ENCODE measurements around the gene RNF152. TPM values are rescaled to one million over a fixed set of nuclear protein-coding genes. Genes with fewer than 3 reads are reported as not detected.

The RNF152 gene
- total RNA-seq, 1 experiment from 2014 or later = 2.3 TPM

DNA sequence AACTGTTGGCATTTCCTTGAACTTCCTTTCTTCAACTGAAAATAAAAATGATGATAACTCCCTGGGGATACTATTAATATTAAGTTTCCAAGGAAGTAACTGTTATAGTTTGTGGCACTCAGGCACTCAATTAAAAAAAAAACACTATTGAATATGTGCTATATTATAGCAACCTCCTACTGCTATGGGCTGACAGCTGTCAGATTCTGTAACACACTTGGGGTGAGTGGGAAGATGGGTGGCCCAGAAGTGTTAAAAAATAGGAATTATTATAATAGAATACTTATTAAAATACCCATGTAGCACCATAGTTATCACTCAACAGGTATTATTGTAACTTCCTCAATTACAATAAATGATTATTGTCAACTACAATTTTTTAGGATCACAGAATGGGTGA lies 130.9 kb downstream of the RNF152 start:
- TF ChIP-seq, protein P1, sequence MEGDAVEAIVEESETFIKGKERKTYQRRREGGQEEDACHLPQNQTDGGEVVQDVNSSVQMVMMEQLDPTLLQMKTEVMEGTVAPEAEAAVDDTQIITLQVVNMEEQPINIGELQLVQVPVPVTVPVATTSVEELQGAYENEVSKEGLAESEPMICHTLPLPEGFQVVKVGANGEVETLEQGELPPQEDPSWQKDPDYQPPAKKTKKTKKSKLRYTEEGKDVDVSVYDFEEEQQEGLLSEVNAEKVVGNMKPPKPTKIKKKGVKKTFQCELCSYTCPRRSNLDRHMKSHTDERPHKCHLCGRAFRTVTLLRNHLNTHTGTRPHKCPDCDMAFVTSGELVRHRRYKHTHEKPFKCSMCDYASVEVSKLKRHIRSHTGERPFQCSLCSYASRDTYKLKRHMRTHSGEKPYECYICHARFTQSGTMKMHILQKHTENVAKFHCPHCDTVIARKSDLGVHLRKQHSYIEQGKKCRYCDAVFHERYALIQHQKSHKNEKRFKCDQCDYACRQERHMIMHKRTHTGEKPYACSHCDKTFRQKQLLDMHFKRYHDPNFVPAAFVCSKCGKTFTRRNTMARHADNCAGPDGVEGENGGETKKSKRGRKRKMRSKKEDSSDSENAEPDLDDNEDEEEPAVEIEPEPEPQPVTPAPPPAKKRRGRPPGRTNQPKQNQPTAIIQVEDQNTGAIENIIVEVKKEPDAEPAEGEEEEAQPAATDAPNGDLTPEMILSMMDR (conservative IDR thresholded peaks at IDR 0.05) = no peak
- no peaks in the 10 kb centered on the region for H3K79me1 ChIP-seq (ENCODE audit: insufficient read depth, low read depth, low read length, poor library complexity, severe bottlenecking)
- Mint-ChIP-seq H3K9me3 (no peaks in the 10 kb centered on the region), H3K27ac (no peak overlapping the region), H3K4me1 (peaks cover 11 to 13% of the 10 kb centered on the region in 2 experiments), H3K4me3 (no peak overlapping the region), H3K27me3 (ENCODE audit: low read depth) (no peaks in the 10 kb centered on the region), H3K36me3 (ENCODE audit: insufficient read depth in 1 of 3, low read depth in 3 of 3) (no peaks in the 10 kb centered on the region)
- no peak overlapping the region for H3K56ac ChIP-seq (ENCODE audit: insufficient read length, low read depth, low read length)
- H2AK5ac ChIP-seq (ENCODE audit: insufficient read length, low read length) = no peak overlapping the region
- no peak overlapping the region for H2BK120ac ChIP-seq (ENCODE audit: low read depth, low read length, poor library complexity, severe bottlenecking)
- H4K91ac ChIP-seq (ENCODE audit: insufficient read length, low read depth, low read length) = no peak overlapping the region
- H3K9me3 ChIP-seq (ENCODE audit: control insufficient read depth, low read depth, low read length) = no peaks in the 10 kb centered on the region
- H4K8ac ChIP-seq (replicated peaks; ENCODE audit: insufficient read length, low read depth, low read length) = no peak overlapping the region
- H3K4me2 ChIP-seq (ENCODE audit: insufficient read depth, insufficient read length, low read length) = no peak overlapping the region
- no peak overlapping the region for H2AFZ ChIP-seq (ENCODE audit: low read length)
- no peak overlapping the region for H2BK5ac ChIP-seq (ENCODE audit: insufficient read length, low read length)
- no peaks in the 10 kb centered on the region for H3K27me3 ChIP-seq (ENCODE audit: insufficient read depth, low read length)
- H3K18ac ChIP-seq (ENCODE audit: insufficient read length, low read depth, low read length) = no peak overlapping the region
- H2BK15ac ChIP-seq (ENCODE audit: low read depth, low read length) = no peak overlapping the region
- H3K23ac ChIP-seq (ENCODE audit: insufficient read length, low read depth, low read length) = no peak overlapping the region
- H2BK12ac ChIP-seq (ENCODE audit: insufficient read length, low read depth, low read length) = no peak overlapping the region
- H3K23me2 ChIP-seq (ENCODE audit: insufficient read length, low read depth, low read length, poor library complexity, severe bottlenecking) = no peaks in the 10 kb centered on the region
- no peak overlapping the region for H3K14ac ChIP-seq (ENCODE audit: insufficient read depth, low read length)
- no peak for DNase-seq
- no peak overlapping the region for H3K27ac ChIP-seq (ENCODE audit: insufficient read length, low read depth, low read length)
- no peak overlapping the region for H2BK20ac ChIP-seq (ENCODE audit: low read depth, low read length, poor library complexity, severe bottlenecking)
- H3K79me2 ChIP-seq (ENCODE audit: insufficient read depth, low read length) = no peaks in the 10 kb centered on the region
- H3K9ac ChIP-seq (ENCODE audit: extremely low read depth, insufficient read length, low read length) = no peak overlapping the region
- no peaks in the 10 kb centered on the region for H4K20me1 ChIP-seq (ENCODE audit: control insufficient read depth, insufficient read depth, insufficient read length)
- no peak overlapping the region for H4K5ac ChIP-seq (ENCODE audit: insufficient read length, low read depth, low read length)
- H3K4me1 ChIP-seq (ENCODE audit: insufficient read depth, low read length) = no peaks in the 10 kb centered on the region
- no peak overlapping the region for H3K4ac ChIP-seq (ENCODE audit: low read depth, low read length)
- H3T11ph ChIP-seq (ENCODE audit: low read length) = no peak overlapping the region
